NCI-H774 (cell line): ENCODE measurements around the gene PXK.
"Not testable (repeated sequence)": the region's sequence is repeated elsewhere in the genome, so short reads cannot be mapped to it uniquely, and the experiment has no call there.

ENCODE experiments used
- DNase-seq: peaks from one replicate; lab custom pipeline; 2025; lab: John Stamatoyannopoulos, UW

PXK gene

DNA sequence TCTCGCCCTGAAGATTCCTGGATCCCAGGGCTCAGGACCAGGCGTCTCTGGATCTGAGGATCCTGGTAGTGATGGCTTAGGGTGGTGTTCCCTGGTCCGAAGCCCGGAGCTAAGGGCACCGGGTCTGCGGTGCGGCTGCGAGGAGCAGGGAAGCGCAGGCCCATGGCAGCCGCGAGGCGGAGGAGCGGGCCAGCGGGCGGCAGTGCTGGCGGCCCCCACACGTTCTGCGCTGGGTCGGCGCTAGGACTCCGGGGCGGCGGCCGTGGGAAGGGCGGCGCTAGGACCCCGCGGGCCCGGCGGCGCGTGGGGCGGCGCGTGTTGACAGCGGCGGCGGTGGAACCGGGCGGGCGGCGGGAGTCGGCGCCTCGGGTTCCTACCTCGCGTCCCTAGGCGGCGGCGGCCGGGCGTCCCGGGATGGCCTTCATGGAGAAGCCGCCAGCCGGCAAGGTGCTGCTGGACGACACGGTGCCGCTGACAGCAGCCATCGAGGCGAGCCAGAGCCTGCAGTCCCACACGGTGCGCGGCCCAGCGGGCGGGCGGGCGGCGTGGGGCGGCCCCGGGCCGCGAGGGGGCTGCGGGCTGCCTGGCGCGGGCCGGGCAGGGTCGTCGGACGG is at the start of gene PXK:
TSS of gene PXK (plus strand) at position 318 of the 614 bp plus-strand sequence. CDS start at position 415, 97 bp downstream.
- no peak for DNase-seq

DNA sequence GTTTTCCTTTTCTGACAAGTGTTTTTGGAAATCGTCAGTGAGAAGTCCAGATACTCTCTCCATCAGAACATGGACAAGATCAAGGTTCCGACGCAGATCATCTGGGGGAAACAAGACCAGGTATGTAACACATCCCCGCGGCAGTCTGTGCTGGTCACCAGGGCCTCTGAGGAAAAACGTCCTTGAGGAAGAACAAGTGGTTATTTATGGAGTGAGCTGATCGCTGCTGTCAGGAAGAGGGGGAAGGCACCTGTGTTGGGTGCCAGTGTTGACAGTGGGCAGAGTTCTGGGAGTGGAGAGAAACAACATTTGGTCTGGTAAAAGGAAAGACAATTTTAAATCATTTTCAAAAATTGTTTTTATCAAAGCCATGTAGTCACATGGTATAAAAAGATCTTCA is 47.4 kb upstream of the PXK start:
- DNase-seq = no peak

- no peak for DNase-seq
These were observed 45.3 kb upstream of the PXK start for GRCh38 chr3:58287354-58287753.

DNA sequence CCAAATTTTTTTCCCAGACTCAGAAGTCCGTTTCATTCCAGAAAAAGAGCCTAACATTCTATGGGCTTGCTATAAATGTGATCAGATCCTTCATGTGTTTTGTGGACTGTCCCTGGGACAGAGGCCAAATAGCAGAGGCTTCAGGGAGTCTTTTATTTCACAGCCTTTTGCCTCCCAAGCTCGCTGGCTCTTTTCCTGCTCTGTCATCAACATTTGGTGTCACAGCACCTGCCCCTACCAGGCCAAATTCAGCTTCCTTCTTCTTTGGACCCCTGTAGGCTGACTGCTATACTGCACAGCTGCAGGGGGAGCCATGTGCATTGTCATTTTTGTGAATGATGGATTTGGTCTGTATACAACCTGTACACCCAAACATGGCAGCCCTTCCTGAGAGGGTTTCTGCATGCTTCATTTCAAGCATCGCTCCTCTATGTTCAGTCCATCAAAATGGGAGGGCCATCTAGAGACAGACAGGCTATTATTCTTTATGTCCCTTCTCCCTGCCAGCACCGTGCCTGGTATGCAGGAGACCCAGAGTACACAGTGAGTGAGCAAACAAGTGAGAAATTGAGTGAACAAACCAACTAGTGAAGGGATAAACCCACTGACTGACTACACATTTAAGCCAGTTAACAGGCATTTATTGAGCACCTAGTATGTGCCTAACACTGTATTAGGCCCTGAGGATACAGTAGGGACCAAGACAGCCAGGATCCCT is 44.5 kb upstream of the PXK start:
- DNase-seq = no peak

- not testable (repeated sequence) for DNase-seq
These were observed 43.6 kb upstream of the PXK start for GRCh38 chr3:58288964-58289613.

GRCh38 chr3:58290446-58290845 is 42.2 kb upstream of the PXK start:
- DNase-seq = not testable (repeated sequence)

GRCh38 chr3:58291671-58292338 is 40.9 kb upstream of the PXK start:
- DNase-seq = no peak

- no peak for DNase-seq
These were observed 39.8 kb upstream of the PXK start for GRCh38 chr3:58292866-58293265.

DNA sequence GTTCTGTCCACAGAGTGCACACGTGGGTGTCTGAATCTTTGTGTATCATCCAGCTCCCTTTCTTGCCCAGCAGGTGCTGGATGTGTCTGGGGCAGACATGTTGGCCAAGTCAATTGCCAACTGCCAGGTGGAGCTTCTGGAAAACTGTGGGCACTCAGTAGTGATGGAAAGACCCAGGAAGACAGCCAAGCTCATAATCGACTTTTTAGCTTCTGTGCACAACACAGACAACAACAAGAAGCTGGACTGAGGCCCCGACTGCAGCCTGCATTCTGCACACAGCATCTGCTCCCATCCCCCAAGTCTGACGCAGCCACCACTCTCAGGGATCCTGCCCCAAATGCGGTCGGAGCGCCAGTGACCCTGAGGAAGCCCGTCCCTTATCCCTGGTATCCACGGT is 39.2 kb upstream of the PXK start:
- DNase-seq = no peak

GRCh38 chr3:58296269-58296668 is 36.4 kb upstream of the PXK start:
- no peak for DNase-seq

DNA sequence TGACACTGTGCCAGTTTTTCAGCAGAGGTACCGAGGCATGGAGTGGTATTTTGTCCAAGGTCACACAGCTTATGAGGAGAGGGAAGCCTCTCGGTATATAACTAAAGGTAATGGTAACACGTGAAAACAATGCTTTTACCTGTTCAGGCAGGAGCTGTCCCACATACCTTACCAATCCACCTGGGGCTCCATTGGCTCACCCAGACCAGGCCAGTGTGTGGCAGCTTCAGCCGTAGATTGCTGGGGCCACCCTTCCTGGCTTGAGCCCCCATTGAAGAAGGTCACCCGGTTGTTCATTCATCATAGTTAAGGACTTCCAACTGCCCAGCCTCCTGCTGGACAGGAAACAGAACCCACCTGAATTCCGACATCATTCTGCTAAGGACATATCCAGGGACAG is 35.8 kb upstream of the PXK start:
- DNase-seq = no peak

- no peak for DNase-seq
These were observed 34.5 kb upstream of the PXK start for GRCh38 chr3:58298190-58298589.

DNA sequence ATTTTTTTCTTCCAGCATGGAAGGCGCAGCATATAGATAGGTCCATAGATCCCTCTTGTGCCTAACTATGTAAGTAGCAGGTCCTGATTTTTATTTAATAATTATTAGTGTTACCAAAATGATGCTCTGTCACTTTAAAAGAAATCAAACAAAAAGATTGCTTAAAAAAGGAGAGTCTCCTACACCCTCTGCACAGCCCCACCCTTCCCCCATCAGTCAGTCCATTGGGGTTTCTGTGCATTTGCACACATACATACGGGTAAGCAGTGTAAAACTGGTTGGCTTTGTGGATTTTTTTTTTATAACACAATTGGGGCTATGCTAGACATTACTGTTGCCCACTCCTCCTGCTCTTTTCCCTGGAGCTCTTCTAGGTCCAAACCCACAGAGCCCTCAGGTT is 33.6 kb upstream of the PXK start:
- no peak for DNase-seq

DNA sequence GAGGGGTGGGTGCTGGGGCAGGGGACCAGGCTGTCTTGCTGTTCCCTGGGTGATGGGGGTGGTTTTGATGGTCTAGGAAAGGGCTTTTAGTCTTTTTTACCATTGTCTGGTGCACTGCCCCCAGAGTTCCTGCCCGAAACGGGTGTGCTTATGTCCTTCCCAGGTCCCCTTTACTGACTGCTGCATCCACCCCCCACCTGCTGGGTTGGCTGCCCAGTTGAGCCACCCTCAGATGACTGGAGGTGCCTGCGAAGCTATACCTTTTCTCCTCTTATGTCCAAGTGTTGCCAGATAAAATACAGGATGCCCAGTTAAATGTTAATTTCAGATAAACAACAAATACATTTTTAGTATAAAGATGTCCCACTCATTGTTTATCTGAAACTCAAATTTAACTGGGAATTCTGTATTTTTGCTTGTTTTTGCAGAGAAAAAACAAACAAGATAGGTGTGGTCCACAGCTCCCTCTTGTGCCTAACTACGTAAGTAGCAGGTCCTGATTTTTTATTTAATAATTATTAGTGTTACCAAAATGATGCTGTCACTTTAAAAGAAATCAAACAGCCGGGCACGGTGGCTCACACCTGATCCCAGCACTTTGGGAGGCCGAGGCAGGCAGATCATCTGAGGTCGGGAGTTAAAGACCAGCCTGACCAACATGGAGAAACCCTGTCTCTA is 32.7 kb upstream of the PXK start:
- no peak for DNase-seq

DNA sequence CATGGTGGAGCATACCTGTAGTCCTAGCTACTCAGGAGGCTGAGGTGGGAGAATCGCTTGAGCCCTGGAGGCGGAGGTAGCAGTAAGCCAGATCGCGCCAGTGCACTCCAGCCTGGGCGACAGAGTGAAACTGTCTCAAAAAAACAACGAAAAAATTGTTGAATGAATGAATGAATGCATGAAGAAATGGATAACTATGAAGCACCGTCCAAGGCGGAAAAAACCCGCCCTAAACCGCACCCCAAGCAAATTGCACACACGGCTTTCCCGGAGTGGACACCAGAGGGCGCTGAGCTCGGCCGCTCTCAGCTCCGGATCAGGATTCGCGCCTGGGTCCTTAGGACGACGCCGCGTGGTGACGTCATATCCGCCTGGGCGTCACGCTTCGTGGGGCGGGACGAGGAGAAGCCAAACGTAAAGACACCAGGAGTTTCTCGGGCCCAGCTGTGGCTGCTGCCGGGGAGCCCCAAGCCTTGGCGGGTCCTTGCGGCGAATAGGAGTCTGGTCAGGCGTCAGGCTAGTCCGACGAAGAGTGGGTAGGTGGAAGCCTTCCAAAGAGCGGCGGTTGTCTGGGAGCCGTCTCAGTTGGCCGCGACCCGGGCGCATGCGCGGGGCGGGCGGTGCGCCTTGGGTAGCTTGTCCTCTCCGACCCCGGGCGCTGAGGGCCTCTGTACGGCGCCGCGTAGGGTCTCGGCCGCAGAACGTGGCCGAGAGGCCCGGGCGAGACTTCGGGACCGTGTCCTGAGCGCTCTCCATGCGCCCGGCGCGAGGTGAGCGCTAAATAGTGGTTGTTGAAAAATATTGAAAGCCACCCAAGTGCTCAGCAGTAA is 26.6 kb upstream of the PXK start, which contains the start of the genes HTD2 and RPP14:
TSS of gene HTD2 (plus strand) at position 639 of the 830 bp plus-strand sequence. CDS start 11,094 bp downstream, outside the sequence.
TSS of gene RPP14 (plus strand) at position 364 of the 830 bp plus-strand sequence. CDS start 4,085 bp downstream, outside the sequence.
- DNase-seq = peak; percentile 82

DNA sequence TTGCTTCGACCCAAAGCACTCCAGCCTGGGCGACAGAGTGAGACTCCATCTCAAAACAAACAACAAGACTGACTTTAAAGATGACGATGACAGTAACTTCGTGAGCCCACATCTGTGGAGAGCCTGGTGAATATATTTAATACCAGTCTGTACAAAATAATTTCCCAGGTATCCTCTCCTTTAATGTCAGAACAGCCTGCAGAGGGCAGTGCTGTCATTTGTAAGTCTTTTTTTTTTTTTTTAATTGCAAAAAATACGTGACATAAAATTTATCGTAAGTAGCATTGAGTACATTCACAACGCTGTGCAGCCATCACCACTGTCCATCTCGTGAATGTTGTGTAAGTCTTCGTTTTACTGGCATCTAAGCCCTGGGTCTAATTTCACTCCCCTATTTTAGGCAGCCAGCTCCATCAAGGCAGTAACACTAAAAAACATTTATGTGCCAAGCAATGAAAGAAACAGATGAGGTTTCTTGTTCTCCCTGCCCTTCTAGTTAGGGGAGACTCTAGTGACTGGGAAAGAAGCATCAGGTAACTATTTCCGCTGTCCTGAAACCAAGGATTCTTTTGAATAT is 25.0 kb upstream of the PXK start:
- DNase-seq = no peak

DNA sequence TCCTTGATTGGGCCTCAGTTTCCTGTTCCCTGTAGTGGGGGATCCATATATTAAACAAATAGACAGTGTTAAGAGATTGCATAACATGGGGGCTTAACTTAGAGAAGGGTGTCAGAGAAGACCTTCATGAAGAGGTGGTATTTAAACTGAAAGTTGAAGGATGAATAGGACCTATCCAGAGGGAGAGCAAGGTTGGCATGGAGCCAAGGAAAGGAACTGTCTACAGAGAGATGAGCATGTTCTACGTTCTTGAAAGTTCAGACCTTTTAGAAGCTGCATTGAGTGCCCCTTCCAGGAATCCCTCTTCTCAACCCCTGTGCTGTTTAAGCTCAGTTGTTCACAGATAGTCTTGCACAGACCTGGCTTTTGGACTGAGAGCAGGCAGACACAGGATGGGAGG is 24.0 kb upstream of the PXK start:
- no peak for DNase-seq

DNA sequence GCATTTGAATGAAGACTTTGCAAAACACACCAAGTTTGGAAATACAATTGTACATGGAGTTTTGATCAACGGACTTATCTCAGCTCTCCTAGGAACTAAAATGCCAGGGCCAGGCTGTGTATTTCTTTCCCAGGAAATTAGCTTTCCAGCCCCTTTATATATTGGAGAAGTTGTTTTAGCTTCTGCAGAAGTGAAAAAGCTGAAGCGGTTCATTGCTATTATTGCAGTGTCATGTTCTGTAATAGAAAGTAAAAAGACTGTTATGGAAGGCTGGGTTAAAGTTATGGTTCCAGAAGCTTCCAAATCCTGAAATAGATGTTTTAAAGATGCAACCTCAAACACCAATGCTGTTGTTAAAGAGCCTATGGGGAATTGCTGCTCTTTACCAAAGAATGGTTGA is 14.9 kb upstream of the PXK start:
- no peak for DNase-seq

- DNase-seq = no peak
These were observed 10.9 kb upstream of the PXK start for GRCh38 chr3:58321791-58322190.

DNA sequence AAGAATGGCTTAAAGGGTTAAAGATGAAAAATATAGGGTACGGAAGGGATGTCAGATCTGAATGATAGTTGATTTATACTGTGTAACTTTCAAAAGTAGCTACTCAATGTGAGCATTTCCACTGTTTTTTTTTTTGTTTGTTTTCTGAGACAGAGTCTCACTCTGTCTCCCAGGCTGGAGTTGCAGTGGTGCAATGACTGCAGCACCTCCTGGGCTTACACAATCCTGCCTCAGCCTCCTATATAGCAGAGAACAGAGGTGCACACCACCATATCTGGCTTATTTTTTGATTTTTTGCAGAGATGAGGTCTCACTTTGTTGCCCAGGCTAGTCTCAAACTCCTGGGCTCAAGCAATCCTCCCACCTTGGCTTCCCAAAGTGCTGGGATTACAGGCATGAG is 9.9 kb upstream of the PXK start:
- no peak for DNase-seq
